ENCODE results near the gene C10orf62. TPM values are rescaled to one million over a fixed set of nuclear protein-coding genes. Genes with fewer than 3 reads are reported as not detected.

The C10orf62 gene
- total RNA-seq, 4 donors from 2014 or later, result 0.46 TPM; not detected in 3

GRCh38 chr10:97582169-97582568, 7.4 kb upstream of the C10orf62 start:
- H3K36me3 ChIP-seq, result peaks cover 0 to 19% (median 0%) of the 10 kb centered on the region in 4 donors
- WGBS, result no CpG with 5 or more reads among the region's 8 CpGs

GRCh38 chr10:97583476-97583875, 6.0 kb upstream of the C10orf62 start:
- Histone ChIP-seq H3K4me3 (no peak overlapping the region), H3K27ac (replicated peaks in 1 of 4) (no peak overlapping the region), H3K9me3 (no peaks in the 10 kb centered on the region), H3K27me3 (no peaks in the 10 kb centered on the region), H3K4me1 (peaks cover 4 to 10% (median 6%) of the 10 kb centered on the region in 4 donors), H3K36me3 (peaks cover 0 to 15% (median 0%) of the 10 kb centered on the region in 4 donors)
- WGBS, result 100% methylated on average over 3 of the region's 13 CpGs
- DNase-seq (ENCODE audit: extremely low spot score), result no peak
- TF ChIP-seq CTCF (IDR thresholded peaks at IDR 0.05), result no peak
- TF ChIP-seq EP300 (IDR thresholded peaks at IDR 0.05), result no peak
- intact Hi-C loops (cut with DNase I), result no loop called here

More at GRCh38 chr10:97582169-97582568, 7.4 kb upstream of the C10orf62 start:
- Histone ChIP-seq H3K4me1 (peaks cover 4 to 10% (median 6%) of the 10 kb centered on the region in 4 donors), H3K9me3 (no peaks in the 10 kb centered on the region), H3K27ac (replicated peaks in 1 of 4) (no peak overlapping the region), H3K4me3 (no peak overlapping the region), H3K27me3 (no peaks in the 10 kb centered on the region)
- no peak for DNase-seq (ENCODE audit: extremely low spot score)
- TF ChIP-seq POLR2AphosphoS5 (IDR thresholded peaks at IDR 0.05), result no peak
- no peak for TF ChIP-seq CTCF (IDR thresholded peaks at IDR 0.05)
- TF ChIP-seq EP300 (IDR thresholded peaks at IDR 0.05), result no peak
- TF ChIP-seq POLR2A (IDR thresholded peaks at IDR 0.05; ENCODE audit: low read depth), result no peak
- intact Hi-C loops (cut with DNase I), result no loop called here

GRCh38 chr10:97584060-97584797, 5.3 kb upstream of the C10orf62 start, which contains the start of gene HOGA1:
HOGA1 (plus strand) TSS chr10:97584389; CDS start chr10:97584704, 315 bp downstream.
- WGBS, result 40% methylated on average over 1 of the region's 5 CpGs
- DNase-seq (ENCODE audit: extremely low spot score), result no peak
- intact Hi-C loops (cut with DNase I), result no loop called here
- Histone ChIP-seq H3K27ac (replicated peaks in 1 of 4) (peak within 1 kb of the TSS in 1 of 4 donors; percentile 39), H3K4me1 (peaks cover 4 to 10% (median 6%) of the 10 kb centered on the region in 4 donors), H3K9me3 (no peaks in the 10 kb centered on the region), H3K36me3 (peaks cover 0 to 11% (median 0%) of the 10 kb centered on the region in 4 donors), H3K4me3 (no peak within 1 kb of the TSS), H3K27me3 (no peaks in the 10 kb centered on the region)
- TF ChIP-seq POLR2AphosphoS5 (IDR thresholded peaks at IDR 0.05) (peak in 1 of 2 donors; percentile 42), CTCF (IDR thresholded peaks at IDR 0.05) (no peak)

GRCh38 chr10:97584798-97585438, 4.6 kb upstream of the C10orf62 start:
- intact Hi-C loops (cut with DNase I), result no loop called here
- Histone ChIP-seq H3K9me3 (no peaks in the 10 kb centered on the region), H3K27ac (replicated peaks in 1 of 4) (no peak overlapping the region), H3K36me3 (peaks cover 0 to 11% (median 0%) of the 10 kb centered on the region in 4 donors), H3K4me1 (peaks cover 4 to 10% (median 6%) of the 10 kb centered on the region in 4 donors), H3K27me3 (no peaks in the 10 kb centered on the region), H3K4me3 (no peak overlapping the region)
- no peak for TF ChIP-seq POLR2AphosphoS5 (IDR thresholded peaks at IDR 0.05)
- TF ChIP-seq EP300 (IDR thresholded peaks at IDR 0.05), result no peak
- no peak for TF ChIP-seq POLR2A (IDR thresholded peaks at IDR 0.05; ENCODE audit: low read depth)
- no peak for TF ChIP-seq CTCF (IDR thresholded peaks at IDR 0.05)
- WGBS, result 83% methylated on average over 3 of the region's 5 CpGs
- no peak for DNase-seq (ENCODE audit: extremely low spot score)
